Fibroblast of peridontal ligament (primary cell): ENCODE measurements around the gene LGR6.
"Not testable (repeated sequence)": the region's sequence is repeated elsewhere in the genome, so short reads cannot be mapped to it uniquely, and the experiment has no call there.

Source experiments
- DNase-seq: peaks from one replicate; pipeline ENCODE4 v3.0.0-alpha.2; 2010; ENCODE audit errors: extremely low read depth

Gene LGR6

GRCh38 chr1:202240956-202241355 is 47.4 kb downstream of the LGR6 start:
- no peak for DNase-seq

- no peak for DNase-seq
These were observed 47.9 kb downstream of the LGR6 start for GRCh38 chr1:202241376-202242079.

GRCh38 chr1:202242080-202242419 is 48.5 kb downstream of the LGR6 start:
- no peak for DNase-seq

- no peak for DNase-seq
These were observed 49.4 kb downstream of the LGR6 start for GRCh38 chr1:202243006-202243405.

GRCh38 chr1:202244841-202245261 is 51.3 kb downstream of the LGR6 start:
- no peak for DNase-seq

GRCh38 chr1:202245391-202245790 is 51.8 kb downstream of the LGR6 start:
- no peak for DNase-seq

- DNase-seq = no peak
These were observed 53.5 kb downstream of the LGR6 start for GRCh38 chr1:202247104-202247503.

GRCh38 chr1:202247837-202248795 is 54.5 kb downstream of the LGR6 start:
- DNase-seq = no peak

- DNase-seq = no peak
These were observed 55.3 kb downstream of the LGR6 start for GRCh38 chr1:202248861-202249260.

GRCh38 chr1:202249436-202249835 is 55.8 kb downstream of the LGR6 start:
- DNase-seq = no peak

GRCh38 chr1:202249846-202250245 is 56.2 kb downstream of the LGR6 start:
- DNase-seq = peak; percentile 44

GRCh38 chr1:202250982-202251381 is 57.4 kb downstream of the LGR6 start:
- no peak for DNase-seq

- DNase-seq = no peak
These were observed 58.0 kb downstream of the LGR6 start for GRCh38 chr1:202251424-202252256.

GRCh38 chr1:202252271-202252670 is 58.7 kb downstream of the LGR6 start:
- no peak for DNase-seq

GRCh38 chr1:202254454-202255252 is 61.1 kb downstream of the LGR6 start:
- DNase-seq = no peak

GRCh38 chr1:202255343-202255742 is 61.7 kb downstream of the LGR6 start:
- DNase-seq = peak; percentile 13

GRCh38 chr1:202259705-202260104 is 66.1 kb downstream of the LGR6 start:
- no peak for DNase-seq

GRCh38 chr1:202261209-202261958 is 67.8 kb downstream of the LGR6 start:
- not testable (repeated sequence) for DNase-seq

- no peak for DNase-seq
These were observed 70.0 kb downstream of the LGR6 start for GRCh38 chr1:202263628-202264027.

GRCh38 chr1:202264300-202264699 is 70.7 kb downstream of the LGR6 start:
- no peak for DNase-seq

GRCh38 chr1:202264726-202265125 is 71.1 kb downstream of the LGR6 start:
- DNase-seq = no peak
